Dermis microvascular lymphatic vessel endothelial cell (primary cell): ENCODE results near the gene NAA50. TPM values are rescaled to one million over a fixed set of nuclear protein-coding genes. Genes with fewer than 3 reads are reported as not detected.

ENCODE experiments used
- DNase-seq, 2 donors: peaks; one replicate each; pipeline versions ENCODE4 v3.0.0 to v3.0.0-alpha.2; 2010; ENCODE audit warnings: low read depth in 2 of 2
- total RNA-seq: library from RNA; depleted of rRNA; stranded (reverse); fragments of >200 nt; gene quantifications from 2 replicates; pipeline ENCODE4 v1.2.1, GENCODE V29; 2014

NAA50 gene
- 174 and 187 TPM in 2 replicates for total RNA-seq

- DNase-seq: peak; percentile 94 to 96
Observed at GRCh38 chr3:113745756-113746547, at the start of gene NAA50. Gene NAA50, minus strand, starts transcription at chr3:113746249. Its CDS starts 300 bp downstream, at chr3:113745949.

GRCh38 chr3:113795693-113796092 lies 49.6 kb upstream of the NAA50 start:
- DNase-seq: no peak

DNA sequence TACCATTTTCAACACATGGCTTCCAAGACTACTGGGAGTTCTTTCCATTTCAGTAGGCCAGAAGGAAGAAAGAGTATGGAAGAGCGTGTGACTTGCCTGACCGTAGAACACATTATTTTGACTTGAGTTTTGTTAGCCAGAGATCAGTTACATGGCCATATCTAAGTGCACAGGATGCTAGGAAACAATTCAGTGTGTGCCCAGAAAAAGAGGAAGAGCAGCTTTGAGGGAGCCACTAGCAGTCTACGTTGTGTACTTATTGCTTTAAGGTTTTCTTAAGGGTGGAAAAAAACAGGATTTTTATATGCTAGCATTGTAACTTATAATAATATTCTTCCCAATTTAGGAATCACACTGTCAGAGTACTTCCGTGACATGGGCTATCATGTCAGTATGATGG lies 48.5 kb upstream of the NAA50 start:
- no peak for DNase-seq

DNA sequence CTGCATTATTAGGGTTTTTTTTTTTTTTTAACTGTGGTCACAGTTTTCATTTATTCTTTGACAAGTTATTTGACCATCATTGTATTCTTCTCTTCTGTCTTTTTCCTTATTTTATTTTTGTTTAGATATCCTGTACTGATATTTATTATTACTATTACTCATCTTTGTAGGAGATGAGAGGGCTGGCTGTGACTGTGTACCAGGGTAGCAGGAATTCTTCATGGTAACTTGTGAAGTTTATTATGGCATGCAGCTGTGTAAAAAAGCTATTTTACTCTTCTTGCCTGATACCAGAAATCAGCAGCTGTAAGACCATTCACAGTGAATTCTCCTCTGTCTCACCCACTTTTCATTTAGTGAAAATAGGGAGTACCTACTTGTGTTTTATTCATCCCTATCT lies 45.3 kb upstream of the NAA50 start:
- no peak for DNase-seq

DNA sequence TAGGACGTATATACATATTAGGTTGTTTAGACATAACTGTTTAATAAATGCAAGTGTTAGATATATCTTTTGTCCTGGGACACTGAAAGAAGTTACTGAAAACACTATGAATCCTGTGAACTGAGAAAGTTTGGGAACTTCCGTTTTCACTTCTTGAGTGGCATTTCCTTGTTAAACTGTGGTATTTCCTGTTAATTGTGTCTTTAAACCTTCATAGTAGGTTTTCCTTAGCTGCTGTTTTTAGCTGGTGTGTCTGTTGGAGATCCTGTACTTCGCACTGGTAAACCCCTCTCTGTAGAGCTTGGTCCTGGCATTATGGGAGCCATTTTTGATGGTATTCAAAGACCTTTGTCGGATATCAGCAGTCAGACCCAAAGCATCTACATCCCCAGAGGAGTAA lies 37.9 kb upstream of the NAA50 start:
- peak; percentile 47 to 84 for DNase-seq

GRCh38 chr3:113783463-113783862 lies 37.4 kb upstream of the NAA50 start:
- DNase-seq: peak; percentile 91 to 92

- DNase-seq: no peak
Observed at GRCh38 chr3:113776564-113776963, 30.5 kb upstream of the NAA50 start.

DNA sequence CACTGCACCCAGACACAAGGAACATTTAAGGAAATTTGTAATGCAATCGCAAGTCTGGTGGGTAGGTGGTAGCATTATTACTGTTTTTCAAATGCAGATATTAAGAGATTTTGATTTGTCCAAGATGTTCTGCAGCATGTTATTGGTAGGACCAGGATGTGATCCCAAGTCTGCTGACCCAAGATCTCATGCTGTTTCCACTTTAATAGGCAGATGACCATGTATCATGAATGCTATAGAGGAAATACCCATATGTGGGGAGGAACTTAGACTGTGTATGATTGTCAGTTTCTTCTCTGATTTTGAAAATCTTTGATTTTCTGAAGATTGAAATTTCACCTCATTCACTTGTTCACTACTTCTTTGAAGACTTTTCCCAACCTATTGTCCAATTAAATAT lies 29.5 kb upstream of the NAA50 start:
- no peak for DNase-seq

GRCh38 chr3:113773381-113773780 lies 27.3 kb upstream of the NAA50 start:
- DNase-seq: no peak

- DNase-seq: no peak
Observed at GRCh38 chr3:113771993-113772392, 25.9 kb upstream of the NAA50 start.

- peak in 1 of 2 donors; percentile 57 for DNase-seq
Observed at GRCh38 chr3:113769551-113769950, 23.5 kb upstream of the NAA50 start.

GRCh38 chr3:113764698-113765097 lies 18.6 kb upstream of the NAA50 start:
- DNase-seq: no peak

DNA sequence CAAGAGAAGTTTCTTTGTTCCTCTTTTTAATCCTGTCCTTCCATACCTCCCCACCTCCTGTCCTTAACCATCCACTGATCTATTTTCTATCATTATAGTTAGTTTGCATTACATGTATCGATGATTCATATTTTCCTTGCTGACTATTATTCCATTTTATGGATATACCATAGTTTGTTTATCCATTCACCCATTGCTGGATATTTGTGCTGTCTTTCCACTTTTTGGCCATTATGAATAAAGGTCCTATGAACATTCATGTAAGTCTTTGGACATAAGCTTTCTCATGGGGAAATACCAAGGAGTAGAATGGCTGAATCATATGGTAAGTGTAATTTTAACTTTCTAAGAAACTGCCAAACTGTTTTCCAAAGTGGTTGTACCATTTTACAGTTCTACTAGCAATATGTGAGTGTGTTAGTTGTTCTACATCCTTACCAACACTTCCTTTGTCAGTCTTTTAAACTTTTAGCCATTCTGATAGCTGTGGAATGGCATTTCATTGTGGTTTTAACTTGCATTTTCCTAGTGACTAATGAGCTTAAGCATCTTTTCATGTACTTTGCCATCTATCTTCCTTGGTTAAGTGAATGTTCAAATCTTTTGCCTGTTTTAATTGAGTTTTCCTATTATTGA lies 12.5 kb upstream of the NAA50 start:
- no peak for DNase-seq

DNA sequence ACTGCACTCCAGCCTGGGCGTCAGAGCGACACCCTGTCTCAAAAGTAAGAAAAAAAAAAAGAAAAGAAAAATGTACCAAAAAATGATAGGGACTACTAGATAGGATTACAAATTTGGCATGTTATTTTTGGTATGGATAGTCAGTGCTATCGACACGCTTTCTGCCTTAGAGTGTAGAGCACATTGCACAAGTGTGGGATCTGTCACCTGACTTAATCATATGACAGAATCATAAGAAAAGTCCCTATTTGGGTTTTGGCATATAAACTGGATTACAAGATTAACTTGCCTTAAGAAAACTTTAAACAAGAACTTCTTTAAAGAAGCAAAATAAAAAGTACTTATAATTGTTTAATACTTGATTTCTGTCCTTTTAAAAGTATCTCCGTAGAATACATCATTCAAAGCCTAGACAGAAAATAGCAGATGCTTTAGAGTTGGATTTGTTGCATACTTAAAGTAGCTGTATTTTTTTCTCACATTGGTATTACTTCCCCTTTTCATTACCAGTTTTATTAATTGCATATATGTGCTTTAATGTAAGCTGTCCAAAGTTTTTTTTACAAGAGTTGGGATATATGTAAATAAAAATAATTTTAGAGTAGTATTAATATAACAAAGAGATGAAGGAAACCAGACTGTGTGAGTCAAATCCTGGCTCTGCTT lies 8.6 kb upstream of the NAA50 start:
- DNase-seq: no peak

GRCh38 chr3:113753376-113753985 lies 7.4 kb upstream of the NAA50 start:
- DNase-seq: no peak

DNA sequence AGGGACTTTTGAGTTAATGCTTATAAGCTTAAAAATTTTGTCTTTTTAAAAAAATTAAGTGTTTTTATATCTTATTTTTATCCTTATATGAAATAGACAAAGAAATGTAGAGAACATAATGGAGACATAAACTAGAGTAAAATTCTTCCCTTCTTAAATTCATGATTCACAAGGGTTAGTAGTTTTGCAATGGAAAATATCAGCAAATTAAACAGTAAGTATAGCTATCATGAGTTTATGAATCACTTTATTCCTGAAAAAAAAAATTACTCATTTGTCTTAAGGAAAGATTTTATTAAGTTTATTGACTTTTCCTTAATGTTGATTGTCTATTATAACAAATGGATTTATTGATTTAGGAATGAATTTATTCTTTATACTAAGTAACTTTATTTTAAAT lies 5.1 kb upstream of the NAA50 start:
- DNase-seq: no peak

GRCh38 chr3:113747283-113748046 lies 1.4 kb upstream of the NAA50 start:
- peak in 1 of 2 donors; percentile 57 for DNase-seq

GRCh38 chr3:113746548-113747282 lies 666 bp upstream of the NAA50 start, which contains the start of gene ATP6V1A:
Gene ATP6V1A, plus strand, starts transcription at chr3:113747035. Its CDS starts 31,719 bp downstream, at chr3:113778754.
- DNase-seq: peak; percentile 94 to 97

- peak; percentile 72 to 92 for DNase-seq
Observed at GRCh38 chr3:113744941-113745755, 901 bp downstream of the NAA50 start.
